Fibroblast of peridontal ligament (primary cell): ENCODE data around the gene GANAB.
"Not testable (repeated sequence)": the region's sequence is repeated elsewhere in the genome, so short reads cannot be mapped to it uniquely, and the experiment has no call there.

Experiments used
- DNase-seq: peaks from one replicate; pipeline ENCODE4 v3.0.0-alpha.2; 2010; ENCODE audit errors: extremely low read depth

Gene GANAB

DNA sequence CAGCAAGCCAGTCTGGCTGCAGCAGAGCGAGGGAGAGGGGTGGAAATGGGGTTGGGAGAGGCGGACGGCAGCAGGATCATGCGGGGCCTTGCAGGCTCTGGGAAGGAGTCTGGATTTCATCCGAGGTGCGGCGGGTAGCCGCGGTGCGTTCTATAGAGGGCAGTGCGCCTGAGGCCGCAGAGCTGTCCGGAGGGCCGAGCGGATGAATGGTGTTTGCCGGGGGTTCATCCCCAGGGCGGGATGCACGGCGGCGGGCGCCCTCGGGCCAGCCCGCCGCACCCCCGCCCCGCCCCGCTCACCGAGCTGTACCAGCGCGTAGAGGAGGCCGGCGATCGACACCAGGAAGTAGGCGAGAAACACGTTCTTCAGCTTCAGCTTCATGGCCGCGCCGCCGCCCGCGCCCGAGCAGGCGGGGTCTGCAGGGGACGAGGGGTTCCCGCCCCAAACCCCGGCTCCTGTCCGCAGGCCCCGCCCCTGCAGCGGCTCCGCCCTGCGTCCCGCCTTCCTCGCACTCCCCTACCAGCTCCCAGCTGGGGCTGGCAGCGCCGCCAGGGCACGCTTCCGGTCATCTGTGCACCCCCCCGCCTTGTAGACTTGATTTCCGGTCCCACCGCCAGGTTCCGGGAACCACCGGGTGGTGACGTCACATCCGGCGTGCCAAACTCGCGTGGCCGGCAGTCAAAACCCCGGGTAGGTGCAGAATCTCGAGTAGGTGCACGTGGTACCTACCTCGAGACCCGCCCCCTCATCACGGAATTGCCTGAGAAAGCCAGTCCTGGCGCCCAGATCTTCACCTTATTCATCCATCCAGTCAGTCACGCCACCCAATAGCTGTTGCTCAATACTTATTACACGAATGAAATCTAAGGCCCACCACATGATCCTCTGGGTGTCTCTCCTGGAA lies 24.6 kb downstream of the GANAB start, which contains the start of gene B3GAT3:
B3GAT3 (minus strand) TSS at position 420 of the 904 bp plus-strand sequence; CDS start at position 381, 39 bp downstream.
- peak; percentile 97 for DNase-seq

- DNase-seq = peak; percentile 44
Measured at GRCh38 chr11:62621027-62621566, 25.3 kb downstream of the GANAB start.

- not testable (repeated sequence) for DNase-seq
Measured at GRCh38 chr11:62616957-62617356, 29.5 kb downstream of the GANAB start.

DNA sequence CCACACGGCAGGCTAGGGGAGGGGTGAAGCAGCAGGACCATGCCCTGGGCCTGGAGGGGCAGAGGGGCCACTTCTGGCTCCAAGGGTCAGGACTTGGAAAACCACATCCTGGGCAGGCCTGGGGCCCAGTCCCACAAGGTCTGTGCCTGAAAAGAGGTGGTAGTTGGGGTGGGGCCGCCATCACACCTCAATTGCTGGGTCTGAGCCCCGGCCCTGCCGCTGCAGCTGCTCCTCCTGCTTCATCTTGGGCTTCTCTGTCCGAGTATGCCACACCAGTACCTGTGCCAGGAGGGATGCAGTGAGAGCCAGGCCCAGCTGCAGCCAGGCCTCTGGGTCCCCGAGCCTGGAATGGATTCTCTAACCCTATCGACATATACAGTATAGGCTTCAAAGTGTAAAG lies 30.9 kb downstream of the GANAB start:
- no peak for DNase-seq

DNA sequence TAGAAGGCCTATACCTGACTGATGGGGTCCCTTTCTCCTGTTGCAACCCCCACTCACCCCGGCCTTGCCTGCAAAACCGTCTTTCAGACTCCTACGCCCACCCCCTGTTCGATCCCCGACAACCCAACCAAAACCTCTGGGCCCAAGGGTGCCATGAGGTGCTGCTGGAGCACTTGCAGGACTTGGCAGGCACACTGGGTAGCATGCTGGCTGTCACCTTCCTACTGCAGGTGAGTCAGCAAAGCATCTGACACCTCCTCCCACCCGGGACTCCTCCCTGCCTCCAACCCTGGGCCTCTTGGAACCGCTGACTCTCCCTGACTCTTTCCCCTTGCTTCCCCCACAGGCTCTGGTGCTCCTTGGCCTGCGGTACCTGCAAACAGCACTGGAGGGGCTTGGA lies 32.1 kb downstream of the GANAB start:
- DNase-seq = no peak

- DNase-seq = no peak
Measured at GRCh38 chr11:62613291-62613778, 33.1 kb downstream of the GANAB start.

DNA sequence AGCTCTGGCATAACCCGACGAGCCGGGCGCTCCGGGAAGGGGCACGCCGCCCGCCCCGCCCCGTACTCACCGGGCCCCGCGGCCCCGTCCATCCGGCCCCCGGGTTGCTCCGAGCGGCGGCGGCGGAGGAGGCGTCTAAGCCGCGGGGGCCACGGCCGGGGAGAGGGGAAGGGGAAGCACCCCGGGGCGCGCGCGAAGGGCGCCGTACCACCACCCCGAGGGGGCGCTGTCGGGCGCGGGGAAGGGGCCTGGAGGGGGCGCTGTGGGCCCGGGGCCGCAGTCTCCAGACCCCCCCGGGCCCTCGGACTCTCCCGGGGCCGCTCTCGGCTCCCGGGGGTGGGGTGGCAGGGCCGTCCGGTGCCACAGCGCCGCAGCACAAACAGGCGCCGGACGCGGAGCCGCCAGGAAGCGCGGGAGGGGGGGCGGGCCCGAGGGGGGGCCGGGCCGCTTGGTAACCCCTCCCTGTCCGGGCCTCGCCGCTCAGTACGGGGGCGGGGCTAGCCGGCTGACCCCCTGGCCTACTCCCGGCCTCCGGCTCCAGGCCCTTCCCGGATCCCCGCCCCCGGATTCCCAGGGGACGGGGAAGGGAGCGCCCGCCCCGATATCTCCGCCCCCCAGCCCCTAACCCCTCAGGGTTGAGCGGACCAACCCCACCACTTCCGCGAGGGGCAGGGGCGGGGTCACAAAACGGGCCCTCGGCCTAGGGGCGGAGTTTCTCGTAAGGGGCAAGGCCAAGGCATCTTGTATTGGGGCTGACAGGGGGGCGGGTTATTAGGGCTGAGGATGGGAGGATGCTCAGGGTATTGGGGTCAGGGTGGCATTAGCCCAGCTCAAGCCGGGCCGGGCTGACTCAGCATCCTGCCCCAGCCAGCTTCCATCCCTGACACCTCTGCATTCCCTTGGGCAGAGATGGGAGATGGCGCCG lies 33.8 kb downstream of the GANAB start, which contains the start of the genes EML3 and ROM1:
EML3 (minus strand) TSS at position 410 of the 925 bp plus-strand sequence; CDS start at position 92, 318 bp downstream.
ROM1 (plus strand) TSS at position 892 of the 925 bp plus-strand sequence; CDS start at position 917, 25 bp downstream.
- DNase-seq = peak; percentile 75

DNA sequence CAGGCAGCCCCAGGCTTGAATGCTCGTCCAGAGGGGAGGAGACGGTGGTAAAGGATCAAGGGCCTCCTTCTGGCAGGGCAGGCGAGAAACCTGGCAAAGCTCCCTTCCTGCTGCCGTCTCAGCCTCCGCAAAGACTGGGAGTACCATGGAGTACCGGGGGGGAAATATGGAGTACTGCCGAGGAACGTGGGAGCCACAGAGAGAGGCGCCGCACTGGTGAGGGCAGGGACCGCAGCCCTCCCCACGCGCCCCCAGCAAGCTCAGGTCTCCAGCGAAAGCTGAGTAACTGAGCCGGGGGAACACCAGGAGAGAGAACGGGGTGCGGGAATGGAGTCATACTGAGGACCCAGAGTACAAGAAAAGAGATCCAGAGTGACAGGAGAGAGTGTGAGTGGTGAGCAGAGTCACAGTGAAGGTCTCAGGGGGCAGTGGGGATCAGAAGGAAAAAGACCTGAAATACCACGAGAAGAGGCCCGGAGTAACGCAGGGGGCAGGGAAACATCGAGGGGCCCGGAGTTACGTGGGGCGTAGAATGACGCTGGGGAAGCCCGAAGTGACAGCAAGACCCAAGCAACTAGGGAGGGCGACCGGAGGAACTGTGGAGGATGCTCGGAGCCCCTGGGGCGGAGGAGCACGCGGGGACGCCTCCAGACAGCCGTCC lies 34.6 kb downstream of the GANAB start:
- DNase-seq = peak; percentile 67

- no peak for DNase-seq
Measured at GRCh38 chr11:62610814-62611704, 35.4 kb downstream of the GANAB start.

DNA sequence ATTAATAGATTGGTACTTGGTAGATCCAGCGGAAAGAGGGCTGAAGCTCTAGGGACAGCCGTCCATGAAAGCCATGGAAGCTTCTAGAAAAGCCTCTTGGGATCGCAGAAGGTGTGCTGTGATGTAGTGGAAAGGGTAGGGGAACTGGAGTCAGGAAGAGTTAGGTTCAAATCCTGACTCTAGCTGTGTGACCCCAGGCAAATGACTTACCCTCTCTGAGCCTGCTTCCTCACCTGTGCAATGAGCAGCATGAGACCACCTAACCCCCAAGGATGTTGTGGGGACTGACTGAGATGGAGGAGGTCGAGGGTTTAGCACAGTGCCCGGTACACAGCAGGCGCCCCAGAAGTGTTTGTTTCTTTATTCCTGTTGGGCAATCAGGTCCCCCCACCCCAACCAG lies 36.0 kb downstream of the GANAB start:
- DNase-seq = no peak

DNA sequence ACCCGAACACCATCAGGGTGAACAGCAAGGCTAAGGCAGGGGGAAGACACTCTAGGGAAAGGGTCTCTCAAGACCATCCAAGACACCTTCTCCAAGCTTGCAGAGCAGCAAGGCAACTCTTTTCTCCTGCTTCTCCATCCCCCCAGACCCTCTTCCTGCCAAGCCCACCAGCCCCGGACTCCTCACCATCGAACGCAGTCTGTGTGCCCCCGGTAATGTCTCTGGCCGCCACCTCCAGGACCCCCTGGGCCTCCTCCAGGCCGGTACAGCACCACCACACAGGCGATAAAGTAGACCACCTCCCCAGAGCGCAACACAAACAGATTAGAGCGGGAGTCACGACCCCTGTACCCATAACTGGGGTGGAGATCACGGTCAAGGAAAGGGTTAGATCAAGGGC lies 37.6 kb downstream of the GANAB start:
- no peak for DNase-seq

GRCh38 chr11:62607714-62608113 lies 38.7 kb downstream of the GANAB start:
- DNase-seq = no peak

- DNase-seq = no peak
Measured at GRCh38 chr11:62605902-62606301, 40.5 kb downstream of the GANAB start.

DNA sequence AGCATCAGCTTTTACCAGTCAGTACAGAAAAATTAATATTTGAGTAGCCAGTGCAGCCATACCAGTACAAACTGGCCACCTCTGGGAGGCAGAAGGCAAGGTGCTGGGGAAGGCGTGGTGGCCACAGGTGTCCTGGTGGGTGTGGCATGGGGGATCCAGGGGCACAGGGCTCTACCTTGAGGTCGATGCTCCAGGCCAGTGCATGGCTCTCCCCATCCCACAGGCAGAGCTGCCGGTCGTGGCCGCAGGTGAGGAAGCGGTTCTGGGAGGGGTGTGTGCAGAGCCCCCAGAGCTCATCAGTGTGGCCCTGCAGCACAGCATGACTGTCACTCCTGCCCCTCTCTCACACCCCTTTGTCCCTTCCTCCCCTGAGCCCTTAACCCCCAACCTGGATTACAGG lies 40.9 kb downstream of the GANAB start:
- no peak for DNase-seq

DNA sequence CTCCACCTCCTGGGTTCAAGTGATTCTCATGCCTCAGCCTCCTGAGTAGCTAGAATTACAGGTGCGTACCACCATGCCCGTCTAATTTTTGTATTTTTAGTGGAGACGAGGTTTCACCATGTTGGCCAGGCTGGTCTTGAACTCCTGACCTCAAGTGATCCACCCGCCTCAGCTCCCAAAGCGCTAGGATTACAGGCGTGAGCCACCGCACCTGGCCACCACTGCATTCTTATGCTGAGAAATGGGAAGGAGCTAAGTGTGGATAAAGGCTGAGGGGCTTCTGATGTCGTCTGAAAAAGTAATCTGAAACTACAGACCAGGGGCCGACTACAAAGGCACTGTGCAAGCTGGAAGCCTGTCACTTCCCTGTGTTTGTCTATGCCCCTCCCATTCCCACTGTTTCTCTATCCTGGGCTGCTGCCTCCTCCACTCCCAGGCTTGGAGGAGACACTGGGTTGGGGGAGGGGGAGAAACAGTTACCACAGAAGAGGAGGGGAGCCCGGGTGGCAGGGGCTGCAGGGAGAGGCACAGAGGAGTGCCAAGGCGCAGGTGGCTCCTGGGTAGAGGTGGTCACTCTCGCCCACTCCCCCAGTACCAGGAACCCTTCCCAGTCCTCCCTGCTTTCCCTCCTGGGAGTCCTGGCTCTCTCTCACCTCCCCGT lies 41.8 kb downstream of the GANAB start:
- DNase-seq = no peak

DNA sequence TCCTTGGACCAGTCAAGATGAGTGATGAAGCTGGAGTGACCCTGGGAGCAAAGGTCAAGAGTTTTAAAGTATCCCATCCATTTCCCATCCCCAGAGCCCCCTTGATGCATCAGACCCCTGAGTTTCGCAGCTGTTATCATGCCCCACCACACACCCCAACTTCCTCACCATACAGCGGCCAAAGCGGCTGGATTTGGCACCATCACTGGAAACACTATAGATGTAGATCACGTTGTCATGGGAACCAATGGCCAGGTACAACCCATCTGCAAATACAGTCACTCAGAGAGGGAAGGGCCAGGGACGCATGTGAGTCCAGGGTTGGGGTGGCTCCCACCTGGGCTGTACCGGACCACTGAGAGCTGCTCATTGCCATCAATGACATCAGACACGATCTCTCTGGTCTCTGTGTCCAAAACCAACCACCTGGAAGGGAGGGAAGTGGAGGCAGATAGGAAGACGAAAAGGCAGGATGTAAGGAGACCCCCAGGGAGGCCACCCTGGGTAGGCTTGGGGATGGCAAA lies 42.6 kb downstream of the GANAB start:
- DNase-seq = no peak

DNA sequence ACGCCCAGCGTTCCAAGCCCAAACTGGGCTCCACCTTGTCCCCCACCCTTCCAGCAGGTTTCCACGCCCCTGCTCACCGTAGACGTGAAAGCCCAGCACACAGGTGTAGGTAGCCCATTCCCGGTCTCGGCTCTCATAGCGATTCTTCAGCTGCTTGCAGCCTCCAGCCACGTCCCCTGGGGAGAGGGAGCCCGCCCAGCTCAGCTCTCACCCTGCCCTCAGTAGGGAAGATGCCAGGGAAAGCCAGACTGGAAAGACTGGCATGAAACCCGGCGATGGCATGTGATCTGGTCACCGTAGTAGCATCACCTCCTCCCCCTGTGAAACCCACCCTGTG lies 43.4 kb downstream of the GANAB start:
- DNase-seq = no peak

DNA sequence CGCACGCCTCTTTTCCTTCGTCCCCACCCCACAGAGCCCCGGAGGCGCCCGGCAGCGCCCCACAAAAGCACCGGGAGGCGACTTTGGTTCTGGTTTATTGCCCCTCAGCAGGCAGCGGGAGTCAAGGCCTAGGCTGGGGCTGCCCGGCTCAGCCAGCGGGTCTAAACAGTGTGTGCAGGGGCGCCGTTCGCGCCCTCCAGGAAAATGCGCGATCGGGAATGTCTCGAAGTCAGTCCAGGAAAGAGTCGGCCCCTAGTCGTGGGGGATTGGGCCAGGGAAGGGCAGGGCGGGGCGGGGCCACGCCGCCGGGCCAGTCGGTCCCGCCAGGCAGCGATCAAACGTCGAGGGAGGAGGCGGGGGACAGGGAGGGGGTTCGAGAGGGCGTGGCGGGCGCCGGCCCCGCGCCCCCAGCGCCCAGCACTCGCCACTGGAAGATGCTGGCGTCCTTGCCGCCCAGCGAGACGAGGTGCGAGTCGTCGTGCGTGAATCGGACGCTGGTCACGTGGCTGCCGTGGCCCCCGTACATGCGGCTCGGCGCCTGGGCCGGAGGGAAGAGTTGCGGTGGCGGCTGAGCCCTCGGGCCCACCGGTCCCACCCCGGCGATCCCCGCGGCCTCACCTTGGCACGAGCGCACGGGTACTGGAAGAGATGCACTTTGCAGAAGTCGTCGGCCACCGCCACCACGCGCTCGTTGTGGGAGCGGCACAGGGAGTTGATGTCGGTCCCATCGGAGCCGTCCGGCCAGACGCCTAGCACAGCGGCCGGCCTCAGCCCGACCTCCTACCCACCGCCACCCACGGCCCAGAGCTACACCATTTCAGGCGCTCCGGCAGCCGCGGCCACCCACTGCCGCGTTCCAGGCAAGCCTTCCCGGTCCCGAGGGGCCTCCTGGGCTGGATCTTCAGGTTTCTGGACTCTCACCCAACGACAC lies 44.0 kb downstream of the GANAB start:
- DNase-seq = no peak
